ENCODE results near the gene GYPB.
"Not testable (repeated sequence)": the region's sequence is repeated elsewhere in the genome, so short reads cannot be mapped to it uniquely, and the experiment has no call there.

GRCh38 chr4:144031875-144032274, 12.7 kb upstream of the GYPB start:
- TF ChIP-seq CTCF (conservative IDR thresholded peaks at IDR 0.05 in 1 of 2, IDR thresholded peaks at IDR 0.05 in 1 of 2; ENCODE audit: extremely low read depth in 1 of 2, insufficient read depth in 1 of 2, low read depth in 1 of 2, low read length in 2 of 2); EZH2 (IDR thresholded peaks at IDR 0.05; ENCODE audit: borderline replicate concordance, low read length): not testable (repeated sequence)

Data from mammary epithelial cell (primary cell).